ENCODE measurements around the gene CPTP.
A peak's percentile ranks its signal among the peaks of the same experiment; 100 is the strongest.

The CPTP gene

DNA sequence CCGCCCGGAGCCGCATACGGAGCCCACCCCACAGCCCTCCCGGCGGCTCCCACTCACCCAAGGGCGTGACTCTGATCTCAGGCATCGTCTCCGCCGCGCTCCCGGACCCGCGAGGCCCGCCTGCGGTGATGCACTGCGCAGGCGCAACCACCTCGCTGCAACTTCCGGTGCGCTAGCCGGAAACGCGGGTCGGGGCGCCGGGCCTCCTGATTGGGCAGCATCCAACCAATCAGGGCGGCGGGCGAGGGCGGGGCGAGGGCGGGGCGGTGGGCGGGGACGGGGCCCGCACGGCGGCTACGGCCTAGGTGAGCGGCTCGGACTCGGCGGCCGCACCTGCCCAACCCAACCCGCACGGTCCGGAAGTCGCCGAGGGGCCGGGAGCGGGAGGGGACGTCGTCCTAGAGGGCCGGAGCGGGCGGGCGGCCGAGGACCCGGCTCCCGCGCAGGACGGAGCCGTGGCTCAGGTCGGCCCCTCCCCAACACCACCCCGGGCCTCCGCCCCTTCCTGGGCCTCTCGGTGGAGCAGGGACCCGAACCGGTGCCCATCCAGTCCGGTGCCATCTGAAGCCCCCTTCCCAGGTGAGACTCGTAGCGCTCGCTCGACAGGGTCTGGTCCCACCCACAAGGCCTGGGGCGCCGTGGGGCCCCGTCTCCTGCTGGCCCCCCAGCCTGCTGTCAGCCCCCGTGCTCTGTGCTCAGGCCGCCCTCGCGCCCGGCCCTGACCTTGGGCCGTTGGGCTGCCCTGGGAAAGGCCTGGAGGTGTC, at the start of gene CPTP, which contains the start of gene INTS11:
Gene CPTP, plus strand, starts transcription at position 279 of the 764 bp plus-strand sequence. CDS start 2,109 bp downstream, outside the sequence.
Gene INTS11, minus strand, starts transcription at position 137 of the 764 bp plus-strand sequence. Its CDS starts 52 bp downstream, at position 85.
- peak; percentile 97 for DNase-seq

- no peak for DNase-seq
These were observed 49.6 kb upstream of the CPTP start for GRCh38 chr1:1274931-1275431.

- DNase-seq: no peak
These were observed 48.8 kb upstream of the CPTP start for GRCh38 chr1:1275836-1276235.

- DNase-seq: peak; percentile 48
These were observed 46.0 kb upstream of the CPTP start for GRCh38 chr1:1278620-1279019.

DNA sequence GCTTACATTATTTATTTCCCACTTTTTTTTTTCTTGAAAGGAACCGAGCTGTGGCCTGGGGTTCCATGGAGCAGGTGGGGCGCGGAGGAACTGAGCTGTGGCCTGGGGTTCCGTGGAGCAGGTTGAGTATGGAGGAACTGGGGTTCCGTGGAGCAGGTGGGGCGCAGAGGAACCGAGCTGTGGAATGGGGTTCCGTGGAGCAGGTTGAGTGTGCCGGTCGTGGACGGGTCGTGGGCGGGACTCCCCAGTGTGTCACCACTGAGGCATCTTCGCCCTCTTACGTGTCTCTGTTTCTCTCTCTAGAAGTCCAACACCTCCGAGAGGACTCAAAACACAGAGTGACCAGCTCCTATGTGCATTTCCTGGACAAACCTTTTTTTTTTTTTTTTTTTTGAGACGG, 45.6 kb upstream of the CPTP start:
- no peak for DNase-seq

- DNase-seq: no peak
These were observed 43.7 kb upstream of the CPTP start for GRCh38 chr1:1280782-1281481.

DNA sequence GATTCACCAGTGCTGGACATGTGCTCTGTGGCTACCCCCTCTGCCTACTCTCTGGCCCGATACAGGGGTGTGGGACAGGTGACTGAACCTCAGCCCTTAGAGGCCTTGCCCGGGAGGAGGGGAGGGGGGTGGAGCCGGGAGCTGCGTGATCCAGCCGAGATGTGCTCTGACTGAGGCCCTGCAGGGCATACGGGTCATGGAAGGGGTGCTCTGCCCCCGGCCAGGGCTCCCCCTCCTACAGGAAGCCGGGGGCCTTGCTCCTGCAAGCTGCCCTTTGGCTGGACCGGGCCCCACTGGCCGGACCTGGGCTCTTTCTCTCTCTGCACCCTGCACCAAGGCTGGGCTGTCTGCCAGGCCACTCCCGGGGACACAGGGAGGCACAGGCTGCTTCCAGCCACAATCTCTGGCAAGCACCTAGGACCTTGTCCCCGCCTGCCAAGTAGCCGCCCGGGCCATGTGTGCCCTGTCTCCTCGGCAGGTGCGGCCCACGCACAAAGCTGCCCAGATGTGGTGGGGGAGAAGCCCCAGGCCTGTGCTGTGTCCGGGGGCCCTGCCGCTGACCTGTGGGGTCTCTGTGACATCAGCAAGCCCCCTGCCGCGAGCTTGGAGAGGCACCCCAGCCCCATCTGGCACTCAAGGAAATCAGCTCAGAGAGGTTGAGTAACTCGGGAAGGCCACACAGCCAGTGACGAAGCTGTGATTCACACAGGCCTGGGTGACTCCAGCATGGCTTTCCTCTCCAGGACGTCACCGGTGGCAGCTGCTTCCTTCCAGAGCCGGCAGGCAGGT, 42.9 kb upstream of the CPTP start:
- DNase-seq: peak; percentile 70

DNA sequence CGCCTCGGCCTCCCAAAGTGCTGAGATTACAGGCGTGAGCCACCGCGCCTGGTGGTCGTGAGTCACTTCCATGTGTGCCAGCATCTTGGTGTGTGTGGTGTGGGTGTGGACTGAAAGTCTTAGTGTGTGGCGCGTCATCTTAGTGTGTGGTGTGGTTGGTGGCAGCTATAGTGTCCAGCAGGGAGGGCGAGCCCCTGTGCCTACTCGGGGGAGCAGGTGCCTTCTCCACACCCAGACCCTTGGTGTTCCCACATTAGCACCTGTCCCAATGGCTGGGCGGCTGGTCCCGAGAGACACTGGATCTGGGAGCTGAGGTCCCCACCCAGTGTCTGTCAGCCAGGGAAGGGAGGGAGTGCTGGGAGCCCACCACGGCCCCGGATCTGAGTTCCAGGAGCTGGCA, 41.6 kb upstream of the CPTP start:
- no peak for DNase-seq

- peak; percentile 54 for DNase-seq
These were observed 40.8 kb upstream of the CPTP start for GRCh38 chr1:1283821-1284220.

DNA sequence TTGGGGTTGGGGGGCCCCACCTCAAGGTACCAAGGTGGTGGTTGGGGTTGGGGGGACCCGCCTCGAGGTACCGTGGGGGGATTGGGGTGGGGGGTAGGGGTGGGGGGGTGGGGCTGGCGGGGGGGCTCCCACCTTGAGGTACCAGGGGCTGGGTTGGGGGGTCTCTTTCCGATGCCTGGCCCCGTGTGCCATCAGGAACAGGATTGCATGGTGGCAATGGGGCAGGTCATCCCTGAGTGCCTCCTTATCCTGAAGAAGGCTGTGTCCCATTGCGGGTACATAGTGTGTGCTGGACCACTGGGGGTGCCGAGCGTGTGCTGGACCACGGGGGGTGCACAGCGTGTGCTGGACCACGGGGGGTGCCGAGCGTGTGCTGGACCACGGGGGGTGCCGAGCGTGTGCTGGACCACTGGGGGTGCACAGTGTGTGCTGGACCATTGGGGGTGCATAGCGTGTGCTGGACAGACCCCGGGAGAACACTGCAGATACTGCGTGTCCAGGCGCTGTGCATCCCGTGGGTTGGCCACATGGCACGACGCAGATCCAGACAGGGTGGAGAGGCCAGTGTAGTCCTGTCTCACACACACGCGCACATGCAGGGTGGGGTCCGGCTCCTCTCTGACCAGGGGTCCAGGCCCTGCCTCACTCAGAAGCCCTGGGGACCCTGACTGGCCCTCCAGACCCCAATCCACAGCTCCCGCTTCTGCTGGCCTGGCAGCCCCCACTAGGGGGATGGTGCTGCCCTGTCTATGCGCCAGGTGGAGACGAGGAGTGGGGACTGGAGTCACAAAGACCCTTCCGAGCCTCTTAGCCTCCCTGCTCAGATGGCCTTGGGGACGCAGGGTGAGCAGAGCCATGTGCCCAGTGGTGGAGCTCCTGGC, 40.1 kb upstream of the CPTP start:
- no peak for DNase-seq

DNA sequence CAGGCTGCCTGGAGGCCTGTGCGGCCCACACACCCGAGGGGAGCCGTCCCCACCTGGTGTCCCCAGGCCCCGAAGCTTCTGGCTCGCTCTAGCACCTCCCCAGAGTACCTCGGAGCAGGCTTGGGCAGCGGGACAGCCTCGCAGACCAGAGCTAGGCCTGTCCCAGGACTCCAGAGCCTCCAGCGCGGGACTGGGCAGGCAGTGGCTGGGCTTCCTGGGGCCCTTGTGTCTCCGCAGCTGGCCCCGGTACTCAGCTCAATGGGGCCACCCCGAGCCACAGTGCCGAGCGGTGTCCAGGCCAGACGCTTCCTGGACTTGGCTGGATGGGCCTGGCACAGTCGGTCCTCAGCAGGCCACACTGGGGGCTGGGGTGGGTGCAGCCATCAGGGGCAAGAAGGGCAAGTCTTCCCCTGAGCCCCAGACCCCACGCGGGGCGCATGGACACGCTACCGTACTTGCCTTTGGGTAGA, 39.5 kb upstream of the CPTP start:
- DNase-seq: no peak

DNA sequence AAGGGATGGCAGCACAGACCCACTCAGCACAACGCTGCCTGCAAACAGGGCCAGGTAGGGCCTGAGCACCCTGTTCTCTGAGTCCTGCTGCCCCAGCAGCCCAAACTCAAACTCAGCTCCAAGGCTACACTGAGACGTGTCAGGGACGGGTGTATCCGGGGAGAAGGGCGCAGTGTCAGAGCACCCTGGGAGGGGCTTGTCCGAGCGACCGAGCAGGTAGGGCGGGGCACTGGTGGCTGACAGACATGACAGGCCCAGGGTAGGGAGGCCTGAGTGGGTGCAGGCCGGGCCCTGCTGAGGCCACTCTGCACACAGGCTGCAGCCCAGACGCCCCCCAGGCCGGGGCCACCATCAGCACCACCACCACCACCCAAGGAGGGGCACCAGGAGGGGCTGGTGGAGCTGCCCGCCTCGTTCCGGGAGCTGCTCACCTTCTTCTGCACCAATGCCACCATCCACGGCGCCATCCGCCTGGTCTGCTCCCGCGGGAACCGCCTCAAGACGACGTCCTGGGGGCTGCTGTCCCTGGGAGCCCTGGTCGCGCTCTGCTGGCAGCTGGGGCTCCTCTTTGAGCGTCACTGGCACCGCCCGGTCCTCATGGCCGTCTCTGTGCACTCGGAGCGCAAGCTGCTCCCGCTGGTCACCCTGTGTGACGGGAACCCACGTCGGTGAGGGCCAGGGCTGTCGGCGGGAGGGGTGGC, 38.8 kb upstream of the CPTP start:
- DNase-seq: no peak

DNA sequence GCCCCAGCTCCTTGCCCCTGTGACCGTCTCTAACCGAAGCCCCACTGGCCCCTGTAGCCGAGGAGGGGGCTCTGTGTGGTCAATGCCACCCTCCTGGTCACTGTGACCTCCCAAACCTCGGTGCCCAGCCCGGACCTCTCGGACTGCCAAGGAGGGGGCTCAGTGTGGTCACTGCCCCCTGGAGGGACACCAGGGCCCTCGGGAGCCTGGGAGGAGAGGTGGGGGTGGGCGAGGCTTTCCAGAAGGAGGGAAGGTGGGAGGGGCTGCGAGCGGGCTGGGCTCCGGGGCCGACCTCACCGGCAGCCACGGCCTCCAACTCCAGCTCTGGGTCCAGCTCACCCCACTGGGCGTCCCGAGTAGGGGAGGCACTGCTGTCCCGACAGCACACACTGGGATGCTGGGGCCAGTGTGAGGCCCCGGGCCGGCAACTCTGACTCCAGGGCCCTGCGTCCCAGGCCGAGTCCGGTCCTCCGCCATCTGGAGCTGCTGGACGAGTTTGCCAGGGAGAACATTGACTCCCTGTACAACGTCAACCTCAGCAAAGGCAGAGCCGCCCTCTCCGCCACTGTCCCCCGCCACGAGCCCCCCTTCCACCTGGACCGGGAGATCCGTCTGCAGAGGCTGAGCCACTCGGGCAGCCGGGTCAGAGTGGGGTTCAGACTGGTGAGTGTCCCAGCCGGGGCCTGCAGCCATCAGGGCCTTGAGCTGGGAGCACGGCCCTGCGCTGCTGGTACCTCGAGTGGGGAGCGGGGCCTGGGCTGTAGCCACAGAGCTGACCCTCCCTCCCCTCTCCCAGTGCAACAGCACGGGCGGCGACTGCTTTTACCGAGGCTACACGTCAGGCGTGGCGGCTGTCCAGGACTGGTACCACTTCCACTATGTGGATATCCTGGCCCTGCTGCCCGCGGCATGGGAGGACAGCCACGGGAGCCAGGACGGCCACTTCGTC, 38.0 kb upstream of the CPTP start:
- no peak for DNase-seq

DNA sequence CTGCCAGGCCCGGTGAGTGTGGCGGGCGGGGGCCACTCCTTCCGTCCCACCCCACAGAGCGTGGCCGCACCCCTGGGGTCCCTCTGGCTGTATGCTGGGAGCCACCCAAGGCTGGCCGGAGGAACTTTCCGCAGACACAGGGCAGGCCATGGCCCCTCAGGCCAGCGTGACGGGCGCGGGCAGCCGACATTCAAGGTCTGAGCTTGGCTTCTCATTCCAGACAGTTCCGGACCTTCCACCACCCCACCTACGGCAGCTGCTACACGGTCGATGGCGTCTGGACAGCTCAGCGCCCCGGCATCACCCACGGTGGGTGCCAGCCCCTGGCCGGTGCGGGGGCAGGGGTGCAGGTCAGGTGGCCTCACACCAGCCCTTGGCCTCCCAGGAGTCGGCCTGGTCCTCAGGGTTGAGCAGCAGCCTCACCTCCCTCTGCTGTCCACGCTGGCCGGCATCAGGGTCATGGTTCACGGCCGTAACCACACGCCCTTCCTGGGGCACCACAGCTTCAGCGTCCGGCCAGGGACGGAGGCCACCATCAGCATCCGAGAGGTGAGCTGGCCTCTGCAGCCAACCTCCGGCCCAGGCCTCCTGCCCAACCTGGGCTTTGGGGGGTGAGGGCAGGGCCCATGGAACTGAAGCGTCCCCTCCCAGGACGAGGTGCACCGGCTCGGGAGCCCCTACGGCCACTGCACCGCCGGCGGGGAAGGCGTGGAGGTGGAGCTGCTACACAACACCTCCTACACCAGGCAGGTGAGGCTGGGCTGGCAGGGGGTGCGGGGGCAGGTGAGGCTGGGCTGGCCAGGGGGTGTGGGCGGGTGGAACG, 37.1 kb upstream of the CPTP start:
- no peak for DNase-seq

- peak; percentile 84 for DNase-seq
These were observed 34.3 kb upstream of the CPTP start for GRCh38 chr1:1290238-1290731.

DNA sequence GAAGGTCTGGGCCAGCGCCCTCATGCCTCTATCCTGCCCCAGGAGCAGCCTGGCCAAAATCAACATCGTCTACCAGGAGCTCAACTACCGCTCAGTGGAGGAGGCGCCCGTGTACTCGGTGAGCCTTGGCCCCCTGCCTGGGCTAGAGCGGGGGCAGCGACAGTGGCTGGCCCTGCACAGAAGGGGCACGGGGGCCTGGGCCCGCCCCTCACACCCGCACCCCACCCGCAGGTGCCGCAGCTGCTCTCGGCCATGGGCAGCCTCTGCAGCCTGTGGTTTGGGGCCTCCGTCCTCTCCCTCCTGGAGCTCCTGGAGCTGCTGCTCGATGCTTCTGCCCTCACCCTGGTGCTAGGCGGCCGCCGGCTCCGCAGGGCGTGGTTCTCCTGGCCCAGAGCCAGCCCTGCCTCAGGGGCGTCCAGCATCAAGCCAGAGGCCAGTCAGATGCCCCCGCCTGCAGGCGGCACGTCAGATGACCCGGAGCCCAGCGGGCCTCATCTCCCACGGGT, 33.5 kb upstream of the CPTP start:
- peak; percentile 83 for DNase-seq

DNA sequence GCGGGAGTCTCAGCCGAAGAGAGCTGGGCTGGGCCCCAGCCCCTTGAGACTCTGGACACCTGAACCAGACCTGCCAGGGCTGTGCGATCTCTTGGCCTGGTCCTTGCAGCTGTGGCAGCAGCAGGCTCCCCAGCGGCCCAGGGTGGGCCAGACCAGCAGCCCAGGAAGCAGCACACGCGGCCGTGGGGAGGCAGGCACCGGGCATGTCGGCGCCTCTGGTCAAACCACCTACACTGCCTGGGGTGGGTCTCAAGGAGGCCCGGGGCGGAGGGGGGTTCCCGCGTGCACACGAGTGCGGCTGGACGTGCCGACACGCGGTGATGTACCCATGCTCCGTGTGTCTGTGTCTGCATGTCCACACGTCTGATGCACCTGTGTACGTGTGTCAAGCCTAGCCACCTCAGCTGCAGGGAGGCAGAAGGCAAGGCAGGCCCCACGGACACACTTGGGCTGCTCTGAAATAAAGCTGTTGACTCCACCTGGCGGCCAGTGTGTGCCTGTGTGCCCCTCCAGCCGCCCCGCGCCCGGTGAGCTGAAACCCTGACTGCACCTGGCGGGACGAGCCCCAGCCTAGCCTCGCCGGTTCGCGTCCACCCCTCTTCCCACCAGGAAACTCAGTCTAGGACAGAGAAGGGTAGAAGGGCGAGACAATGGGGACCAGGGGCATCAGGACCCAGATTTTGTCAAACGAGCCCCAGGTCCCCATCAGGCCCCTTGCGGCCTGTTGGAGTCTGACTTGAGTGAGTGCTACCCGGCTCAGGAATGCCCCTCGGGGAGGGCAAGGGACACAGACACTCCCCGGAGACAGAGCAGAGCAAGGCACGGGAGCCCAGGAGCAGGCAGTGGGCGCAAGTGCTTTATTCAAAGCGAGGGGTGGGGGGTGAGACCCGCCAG, 32.8 kb upstream of the CPTP start:
- DNase-seq: peak; percentile 95

GRCh38 chr1:1292442-1292779, 32.2 kb upstream of the CPTP start:
- DNase-seq: no peak

All from RPMI8226 (cell line).